HepG2 (cell line): Measurements from ENCODE around the gene PLA2G4C. TPM values are rescaled to one million over a fixed set of nuclear protein-coding genes. Genes with fewer than 3 reads are reported as not detected.

ENCODE experiments used
- ARNT ChIP-seq: fragments of 450-650 bp; IDR thresholded peaks from 2 replicates; pipeline ENCODE4 v1.6.1; 2017
- ETV5 ChIP-seq: IDR thresholded peaks from 2 replicates; pipeline ENCODE4 v1.6.1; 2018; ENCODE audit warnings: missing biosample characterization, missing genetic modification reagents, inconsistent platforms, borderline replicate concordance
- FOXP4 ChIP-seq: sonication (generic); formaldehyde crosslinking; IDR thresholded peaks from 2 replicates; pipeline ENCODE4 v1.4.0; 2020; ENCODE audit warnings: missing genetic modification reagents
- KLF11 ChIP-seq: IDR thresholded peaks from 2 replicates; pipeline ENCODE4 v1.6.1; 2016; ENCODE audit warnings: missing compliant biosample characterization
- POGZ ChIP-seq: sonication (generic); formaldehyde crosslinking; IDR thresholded peaks from 2 replicates; pipeline ENCODE4 v1.4.0; 2020; ENCODE audit warnings: mild to moderate bottlenecking, missing genetic modification reagents
- POLR2A ChIP-seq, 2 experiments: IDR thresholded peaks; 2 replicates each; pipeline ENCODE4 v1.6.1; 2011; ENCODE audit warnings: low read depth in 2 of 2, low read length in 2 of 2, mild to moderate bottlenecking in 1 of 2, moderate library complexity in 1 of 2; ENCODE audit not compliant: insufficient read depth in 1 of 2
- POLR2AphosphoS5 ChIP-seq: IDR thresholded peaks from 2 replicates; pipeline ENCODE4 v1.6.1; 2012; ENCODE audit warnings: low read depth, low read length
- RBM39 ChIP-seq: fragments of 200-400 bp; formaldehyde crosslinking; IDR thresholded peaks from one replicate; pipeline ENCODE4 v1.6.1; 2018; ENCODE audit warnings: antibody characterized with exemption, mild to moderate bottlenecking, low read depth, low read length; ENCODE audit not compliant: poor library complexity, severe bottlenecking
- SALL2 ChIP-seq: sonication (generic); formaldehyde crosslinking; IDR thresholded peaks from 2 replicates; pipeline ENCODE4 v1.8.1; 2023; ENCODE audit warnings: mild to moderate bottlenecking, missing genetic modification reagents, inconsistent platforms
- SMARCC2 ChIP-seq: fragments of 450-650 bp; IDR thresholded peaks from 2 replicates; pipeline ENCODE4 v1.6.1; 2017; ENCODE audit warnings: antibody characterized with exemption, mild to moderate bottlenecking
- ZNF251 ChIP-seq: sonication (generic); formaldehyde crosslinking; IDR thresholded peaks from 2 replicates; pipeline ENCODE4 v1.9.0; 2021; ENCODE audit warnings: mild to moderate bottlenecking, missing genetic modification reagents
- ZNF609 ChIP-seq: sonication (generic); formaldehyde crosslinking; IDR thresholded peaks from 2 replicates; pipeline ENCODE4 v1.4.0; 2020; ENCODE audit warnings: mild to moderate bottlenecking, missing genetic modification reagents, borderline replicate concordance
- ZNF687 ChIP-seq: sonication (generic); formaldehyde crosslinking; IDR thresholded peaks from 2 replicates; pipeline ENCODE4 v1.5.1; 2020; ENCODE audit warnings: mild to moderate bottlenecking, missing genetic modification reagents, moderate library complexity
- polyA plus RNA-seq, 8 experiments: library from polyadenylated mRNA; depleted of rRNA in 3 of 8; stranded (reverse) in 7 of 8; unstranded in 1 of 8; fragments of >200 nt; fragmentation: Illumina TruSeq in 4 of 8; extraction: Trizol in 4 of 8; gene quantifications; 2 replicates each; pipeline versions ENCODE4 v1.2.1 to v1.2.3, GENCODE V29; 2011 to 2016; ENCODE audit warnings: low read depth in 4 of 8, missing spikeins in 1 of 8, mixed read lengths in 1 of 8; ENCODE audit not compliant: insufficient read depth in 1 of 8
- total RNA-seq, 5 experiments: library from RNA; depleted of rRNA; stranded (reverse); fragments of >200 nt; fragmentation: Illumina TruSeq; extraction: Trizol; gene quantifications; 2 replicates each; pipeline ENCODE4 v1.2.3, GENCODE V29; 2016; ENCODE audit warnings: low read depth in 1 of 5
- TF ChIP-seq, protein P1 (sequence below): sonication (generic); formaldehyde crosslinking; IDR thresholded peaks from 2 replicates; pipeline ENCODE4 v1.5.1; 2020; ENCODE audit warnings: mild to moderate bottlenecking, moderate library complexity, missing genetic modification reagents
- TF ChIP-seq, protein P2 (sequence below): sonication (generic); formaldehyde crosslinking; IDR thresholded peaks from 2 replicates; pipeline ENCODE4 v1.4.0; 2020; ENCODE audit warnings: missing genetic modification reagents, low read depth, mild to moderate bottlenecking, borderline replicate concordance

PLA2G4C gene
- total and polyA plus RNA-seq, 2 of the 13 experiments (the other 11 are each of a cell fraction or from before 2014, with no cell fraction given) = 1.6 to 1.7 TPM

- TF ChIP-seq FOXP4 (CRISPR knock-in tag) = 0 out of 2 replicates have a peak, but pooled peaks have one; percentile 10
- no peak for TF ChIP-seq KLF11 (CRISPR knock-in tag)
- peak; percentile 80 for TF ChIP-seq ZNF687 (CRISPR knock-in tag)
- peak; percentile 67 for TF ChIP-seq RBM39
- TF ChIP-seq, protein P1, sequence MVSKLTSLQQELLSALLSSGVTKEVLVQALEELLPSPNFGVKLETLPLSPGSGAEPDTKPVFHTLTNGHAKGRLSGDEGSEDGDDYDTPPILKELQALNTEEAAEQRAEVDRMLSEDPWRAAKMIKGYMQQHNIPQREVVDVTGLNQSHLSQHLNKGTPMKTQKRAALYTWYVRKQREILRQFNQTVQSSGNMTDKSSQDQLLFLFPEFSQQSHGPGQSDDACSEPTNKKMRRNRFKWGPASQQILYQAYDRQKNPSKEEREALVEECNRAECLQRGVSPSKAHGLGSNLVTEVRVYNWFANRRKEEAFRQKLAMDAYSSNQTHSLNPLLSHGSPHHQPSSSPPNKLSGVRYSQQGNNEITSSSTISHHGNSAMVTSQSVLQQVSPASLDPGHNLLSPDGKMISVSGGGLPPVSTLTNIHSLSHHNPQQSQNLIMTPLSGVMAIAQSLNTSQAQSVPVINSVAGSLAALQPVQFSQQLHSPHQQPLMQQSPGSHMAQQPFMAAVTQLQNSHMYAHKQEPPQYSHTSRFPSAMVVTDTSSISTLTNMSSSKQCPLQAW (CRISPR knock-in tag) = 0 out of 2 replicates have a peak, but pooled peaks have one; percentile 47
- TF ChIP-seq ZNF609 = no peak
- TF ChIP-seq SALL2 (CRISPR knock-in tag) = peak; percentile 49; the same call in 1 of the 2 replicates
- no peak for TF ChIP-seq ARNT
- TF ChIP-seq, protein P2, sequence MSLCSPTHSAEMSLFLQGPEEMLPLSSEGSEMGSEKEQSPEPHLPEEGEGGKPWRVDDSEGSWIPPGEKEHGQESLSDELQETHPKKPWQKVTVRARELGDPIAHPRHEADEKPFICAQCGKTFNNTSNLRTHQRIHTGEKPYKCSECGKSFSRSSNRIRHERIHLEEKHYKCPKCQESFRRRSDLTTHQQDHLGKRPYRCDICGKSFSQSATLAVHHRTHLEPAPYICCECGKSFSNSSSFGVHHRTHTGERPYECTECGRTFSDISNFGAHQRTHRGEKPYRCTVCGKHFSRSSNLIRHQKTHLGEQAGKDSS (CRISPR knock-in tag) = 0 out of 2 replicates have a peak, but pooled peaks have one; percentile 48
- no peak for TF ChIP-seq ZNF251
- peak; percentile 77 for TF ChIP-seq POLR2AphosphoS5
- TF ChIP-seq POGZ (CRISPR knock-in tag) = 0 out of 2 replicates have a peak, but pooled peaks have one; percentile 33
- TF ChIP-seq SMARCC2 = no peak
- TF ChIP-seq POLR2A (IDR thresholded peaks at IDR 0.05; ENCODE audit: insufficient read depth in 1 of 2, low read depth in 2 of 2, low read length in 2 of 2) = peak; percentile 76 to 78
- peak; percentile 48; the same call in 1 of the 2 replicates for TF ChIP-seq ETV5 (CRISPR knock-in tag)
Observed at GRCh38 chr19:48110350-48110966, at the start of gene PLA2G4C (continued).
